Measurements from ENCODE around the gene KAZN.

Gene KAZN

GRCh38 chr1:15167386-15167785 lies 568.9 kb downstream of the KAZN start:
- no peak overlapping the region for H3K4me3 ChIP-seq (ENCODE audit: low read depth, low read length)
- no peak for DNase-seq (ENCODE audit: low read depth)
- TF ChIP-seq CTCF (IDR thresholded peaks at IDR 0.05; ENCODE audit: low read depth, low read length, missing control alignments): no peak

Data from GM12864 (cell line).